Urothelium cell line (cell line): Measurements from ENCODE around the gene FOXE1.
A peak's percentile ranks its signal among the peaks of the same experiment; 100 is the strongest.

Experiments used
- DNase-seq: peaks from one replicate; pipeline ENCODE4 v3.0.0; 2011; ENCODE audit warnings: low spot score, mixed read lengths
- FAIRE-seq: peaks from 2 replicates; lab custom pipeline; 2011; peaks lifted over from hg19 to GRCh38; lab: Jason Lieb, UNC

The FOXE1 gene

DNA sequence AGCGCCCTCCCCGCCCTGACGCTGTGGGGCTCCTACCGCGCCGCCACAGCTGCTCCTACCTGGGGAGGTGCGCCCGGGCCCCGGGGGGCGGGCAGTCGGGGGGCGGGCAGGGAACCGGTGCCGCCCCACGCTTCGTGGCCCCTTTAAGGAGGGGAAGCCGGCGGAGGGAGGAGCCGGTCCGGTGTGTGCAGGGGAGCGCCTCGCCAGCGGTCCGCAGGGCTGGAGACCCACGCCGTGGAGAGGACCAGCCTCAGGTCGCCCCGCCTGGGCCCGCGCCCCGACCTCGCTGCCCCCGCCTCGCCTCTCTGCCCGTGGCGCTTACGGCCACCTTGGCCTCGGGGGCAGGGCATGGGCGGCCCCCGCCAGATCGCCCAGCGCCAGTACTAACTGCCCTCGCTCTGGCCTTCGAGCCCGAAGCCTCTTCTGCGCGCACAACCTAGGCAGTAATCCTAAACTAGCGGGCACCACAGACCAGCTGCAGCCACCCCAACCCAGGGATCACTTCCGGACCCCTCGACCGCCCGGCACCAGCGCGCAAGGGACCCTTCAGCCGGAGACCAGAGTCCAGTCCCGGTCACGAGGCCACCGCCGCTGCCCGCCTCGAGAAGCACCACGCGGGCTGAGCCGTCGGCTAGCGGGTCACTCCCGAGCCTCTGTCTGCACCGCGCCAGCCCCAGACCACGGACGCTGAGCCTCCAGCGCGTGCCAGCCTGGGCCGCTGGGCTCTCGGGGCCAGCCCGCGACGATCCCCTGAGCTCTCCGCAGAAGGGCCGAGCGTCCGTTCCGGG lies at the start of gene FOXE1:
FOXE1 (plus strand) TSS at position 171 of the 788 bp plus-strand sequence. CDS start 689 bp downstream, outside the sequence.
- FAIRE-seq (no peak), DNase-seq (no peak)

GRCh38 chr9:97804059-97804365 lies 49.0 kb upstream of the FOXE1 start:
- no peak for DNase-seq
- no peak for FAIRE-seq

DNA sequence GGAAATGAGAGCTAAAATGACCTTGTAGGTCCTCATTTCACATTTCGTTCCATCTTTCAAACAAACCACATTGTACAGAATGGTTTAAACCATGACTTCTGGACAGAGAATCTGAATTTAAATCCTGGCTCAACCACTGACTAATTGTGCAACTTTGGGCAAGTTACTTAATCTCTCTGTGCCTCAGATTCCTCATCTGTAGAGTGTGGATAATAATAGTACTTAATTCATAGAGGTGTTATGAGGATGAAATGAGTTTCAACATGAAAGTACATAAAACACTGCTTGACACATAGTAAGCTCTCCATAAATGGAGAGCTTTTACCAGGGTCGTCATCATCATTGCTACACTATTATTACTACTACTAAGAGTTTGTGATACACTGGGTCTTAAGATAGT lies 46.3 kb upstream of the FOXE1 start:
- FAIRE-seq (no peak), DNase-seq (no peak)

- DNase-seq = no peak
- FAIRE-seq = no peak
Observed at GRCh38 chr9:97807681-97808080, 45.3 kb upstream of the FOXE1 start.

GRCh38 chr9:97808415-97808814 lies 44.6 kb upstream of the FOXE1 start:
- DNase-seq = no peak

GRCh38 chr9:97808972-97809371 lies 44.1 kb upstream of the FOXE1 start:
- no peak for DNase-seq
- FAIRE-seq = no peak

More at GRCh38 chr9:97808415-97808814, 44.6 kb upstream of the FOXE1 start:
- FAIRE-seq = no peak

GRCh38 chr9:97809666-97810344 lies 43.2 kb upstream of the FOXE1 start:
- DNase-seq = no peak
- FAIRE-seq = no peak

DNA sequence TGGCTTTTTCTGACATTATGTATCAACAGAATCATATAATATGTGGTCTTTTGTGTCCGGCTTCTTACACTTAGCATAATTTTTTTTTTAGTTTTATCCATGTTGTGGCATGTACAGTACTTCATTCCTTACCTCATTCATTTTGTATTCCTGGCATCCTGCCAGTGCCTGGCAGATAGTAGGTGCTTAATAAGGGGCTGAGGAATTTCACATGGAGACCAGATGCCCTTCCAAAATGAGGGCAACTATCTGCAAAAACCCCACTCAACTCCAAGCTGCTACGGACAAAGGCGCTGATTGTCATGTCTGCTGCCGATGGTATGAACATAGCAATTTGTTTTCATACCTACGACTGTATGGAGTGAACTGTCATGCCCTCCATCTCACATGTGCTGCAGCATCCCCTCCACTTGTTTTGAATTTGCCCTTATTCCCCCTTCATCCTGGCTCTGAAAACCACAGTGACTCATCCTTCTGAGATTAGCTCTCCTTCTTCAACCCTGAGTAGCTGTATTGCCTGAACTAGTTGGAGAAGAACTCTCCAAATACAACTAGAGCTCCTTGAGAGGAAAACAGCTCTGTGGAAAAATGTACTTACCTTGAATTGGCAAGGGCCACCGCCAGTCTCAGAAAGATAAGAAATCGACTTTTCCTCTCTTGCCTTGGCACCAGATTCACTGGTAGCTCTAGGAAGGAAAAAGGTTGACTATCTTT lies 41.3 kb upstream of the FOXE1 start:
- peak; percentile 83 for DNase-seq
- peak; percentile 75 for FAIRE-seq

GRCh38 chr9:97812247-97812543 lies 40.8 kb upstream of the FOXE1 start:
- FAIRE-seq (no peak), DNase-seq (no peak)

GRCh38 chr9:97813072-97813471 lies 40.0 kb upstream of the FOXE1 start:
- FAIRE-seq = no peak
- DNase-seq = no peak

DNA sequence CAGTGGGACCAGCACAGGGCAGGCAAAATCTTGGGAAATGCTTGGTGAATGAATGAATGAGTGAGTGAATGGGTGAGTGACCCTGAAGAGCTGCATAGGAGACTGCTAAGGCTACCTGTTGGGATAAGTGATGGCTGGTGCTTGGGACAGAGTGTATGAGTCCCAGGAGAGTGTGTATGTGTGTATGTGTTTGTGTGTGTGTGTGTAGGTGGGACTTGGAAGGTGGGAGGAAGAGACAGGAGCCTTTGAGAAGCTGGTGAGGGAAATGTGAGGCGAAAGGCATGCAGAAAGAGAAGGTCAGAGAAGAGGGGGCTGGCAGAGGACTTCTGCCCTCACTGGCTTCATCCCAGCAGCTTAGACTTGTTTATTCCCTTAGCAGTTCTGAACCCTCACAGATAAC lies 33.3 kb upstream of the FOXE1 start:
- FAIRE-seq (no peak), DNase-seq (no peak)

DNA sequence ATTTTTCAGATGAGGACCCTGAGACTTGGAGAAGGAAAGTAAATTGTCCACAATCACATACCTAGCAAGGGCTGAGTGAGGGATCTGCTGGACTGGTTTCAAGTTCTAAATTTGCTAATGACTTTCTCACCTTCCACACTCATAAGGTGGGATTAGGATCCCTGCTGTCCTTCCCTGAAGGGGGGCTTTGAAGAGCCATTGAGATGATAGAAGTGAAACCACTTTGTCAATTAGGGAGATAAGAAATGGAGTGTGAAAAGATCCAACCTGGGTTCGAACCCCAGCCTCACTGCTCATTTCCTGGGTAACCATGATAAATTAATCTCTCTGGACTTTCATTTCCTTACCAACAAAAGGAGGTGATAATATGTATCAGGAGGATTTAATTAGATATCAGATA lies 32.7 kb upstream of the FOXE1 start:
- no peak for DNase-seq
- FAIRE-seq = no peak

GRCh38 chr9:97830884-97831829 lies 21.9 kb upstream of the FOXE1 start:
- DNase-seq = no peak
- no peak for FAIRE-seq

- no peak for FAIRE-seq
- DNase-seq = no peak
Observed at GRCh38 chr9:97831843-97832636, 21.0 kb upstream of the FOXE1 start.

- FAIRE-seq = no peak
- no peak for DNase-seq
Observed at GRCh38 chr9:97840521-97840920, 12.5 kb upstream of the FOXE1 start.

GRCh38 chr9:97842960-97843359 lies 10.1 kb upstream of the FOXE1 start:
- DNase-seq = no peak
- FAIRE-seq = no peak

- FAIRE-seq (no peak), DNase-seq (no peak)
Observed at GRCh38 chr9:97845130-97845529, 7.9 kb upstream of the FOXE1 start.

- DNase-seq (no peak), FAIRE-seq (no peak)
Observed at GRCh38 chr9:97845763-97846162, 7.3 kb upstream of the FOXE1 start.

GRCh38 chr9:97846347-97846746 lies 6.7 kb upstream of the FOXE1 start:
- no peak for DNase-seq
- FAIRE-seq = no peak
